ENCODE results near the gene RBFOX1.

RBFOX1 gene

DNA sequence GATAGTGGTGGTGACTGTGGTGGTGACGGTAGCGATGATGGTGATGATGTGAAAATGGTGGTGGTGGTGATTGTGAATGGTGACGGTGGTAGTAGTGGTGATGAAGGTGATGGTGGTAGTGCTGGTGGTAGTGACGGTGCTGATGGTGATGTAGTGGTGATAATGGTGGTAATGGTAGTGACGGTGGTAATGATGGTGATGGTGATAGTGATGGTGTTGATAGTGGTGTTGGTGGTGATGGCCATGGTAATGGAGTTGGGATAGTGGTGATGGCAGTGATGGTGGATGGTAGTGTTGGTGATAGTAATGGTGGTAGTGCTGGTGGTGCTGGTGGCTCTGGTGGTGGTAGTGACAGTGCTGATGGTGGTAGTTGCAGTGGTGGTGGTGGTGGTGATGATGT, 14.7 kb upstream of the RBFOX1 start:
- TF ChIP-seq, protein P1, sequence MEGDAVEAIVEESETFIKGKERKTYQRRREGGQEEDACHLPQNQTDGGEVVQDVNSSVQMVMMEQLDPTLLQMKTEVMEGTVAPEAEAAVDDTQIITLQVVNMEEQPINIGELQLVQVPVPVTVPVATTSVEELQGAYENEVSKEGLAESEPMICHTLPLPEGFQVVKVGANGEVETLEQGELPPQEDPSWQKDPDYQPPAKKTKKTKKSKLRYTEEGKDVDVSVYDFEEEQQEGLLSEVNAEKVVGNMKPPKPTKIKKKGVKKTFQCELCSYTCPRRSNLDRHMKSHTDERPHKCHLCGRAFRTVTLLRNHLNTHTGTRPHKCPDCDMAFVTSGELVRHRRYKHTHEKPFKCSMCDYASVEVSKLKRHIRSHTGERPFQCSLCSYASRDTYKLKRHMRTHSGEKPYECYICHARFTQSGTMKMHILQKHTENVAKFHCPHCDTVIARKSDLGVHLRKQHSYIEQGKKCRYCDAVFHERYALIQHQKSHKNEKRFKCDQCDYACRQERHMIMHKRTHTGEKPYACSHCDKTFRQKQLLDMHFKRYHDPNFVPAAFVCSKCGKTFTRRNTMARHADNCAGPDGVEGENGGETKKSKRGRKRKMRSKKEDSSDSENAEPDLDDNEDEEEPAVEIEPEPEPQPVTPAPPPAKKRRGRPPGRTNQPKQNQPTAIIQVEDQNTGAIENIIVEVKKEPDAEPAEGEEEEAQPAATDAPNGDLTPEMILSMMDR (IDR thresholded peaks at IDR 0.05; ENCODE audit: borderline replicate concordance, insufficient read depth, low read depth, low read length): no peak
- no peak overlapping the region for H3K4me3 ChIP-seq (ENCODE audit: low read depth, low read length)

DNA sequence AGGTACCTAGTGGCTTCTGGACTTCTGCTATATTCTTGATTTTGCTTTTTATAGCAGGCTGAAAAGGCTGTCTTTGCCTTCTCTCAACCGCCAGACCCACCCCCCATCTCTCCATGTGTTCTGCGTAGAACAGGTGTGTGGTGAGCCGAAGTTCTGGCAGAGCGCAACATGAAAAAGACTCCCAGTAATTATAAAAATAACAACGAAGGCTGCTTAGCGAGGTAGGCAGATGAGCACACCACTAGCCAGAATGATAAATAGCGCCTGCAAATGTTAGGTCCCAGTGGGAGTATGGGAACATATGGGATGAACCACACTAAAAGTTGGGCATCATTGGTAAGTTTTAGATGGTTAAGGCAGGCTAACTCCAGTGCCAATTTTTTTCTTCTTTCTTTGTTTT, 14.0 kb upstream of the RBFOX1 start:
- TF ChIP-seq, protein P1 (IDR thresholded peaks at IDR 0.05; ENCODE audit: borderline replicate concordance, insufficient read depth, low read depth, low read length): no peak
- H3K4me3 ChIP-seq (ENCODE audit: low read depth, low read length): no peak overlapping the region

- TF ChIP-seq, protein P1 (IDR thresholded peaks at IDR 0.05; ENCODE audit: borderline replicate concordance, insufficient read depth, low read depth, low read length): no peak
- no peak overlapping the region for H3K4me3 ChIP-seq (ENCODE audit: low read depth, low read length)
Measured at GRCh38 chr16:7319514-7319913, 13.1 kb upstream of the RBFOX1 start.

DNA sequence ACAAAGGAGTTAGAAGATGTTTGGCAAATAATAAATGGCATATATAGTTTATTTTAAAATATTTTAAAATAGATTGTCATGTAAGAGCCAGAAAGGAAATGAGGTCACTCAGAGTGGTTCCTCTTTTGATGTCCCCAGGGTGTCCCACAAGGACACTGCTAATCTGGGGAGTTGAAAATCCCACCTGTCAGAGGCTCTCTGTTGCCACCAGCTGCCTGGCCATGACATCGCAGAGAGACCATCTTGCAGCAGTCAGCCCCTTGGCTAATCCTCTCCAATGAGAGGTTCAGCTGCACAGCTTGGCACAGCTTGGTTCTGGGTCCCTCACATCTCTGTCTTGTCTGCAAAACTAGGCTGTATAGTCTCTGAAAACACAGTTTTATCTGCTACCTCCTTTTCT, 11.0 kb upstream of the RBFOX1 start:
- TF ChIP-seq, protein P1 (IDR thresholded peaks at IDR 0.05; ENCODE audit: borderline replicate concordance, insufficient read depth, low read depth, low read length): no peak

DNA sequence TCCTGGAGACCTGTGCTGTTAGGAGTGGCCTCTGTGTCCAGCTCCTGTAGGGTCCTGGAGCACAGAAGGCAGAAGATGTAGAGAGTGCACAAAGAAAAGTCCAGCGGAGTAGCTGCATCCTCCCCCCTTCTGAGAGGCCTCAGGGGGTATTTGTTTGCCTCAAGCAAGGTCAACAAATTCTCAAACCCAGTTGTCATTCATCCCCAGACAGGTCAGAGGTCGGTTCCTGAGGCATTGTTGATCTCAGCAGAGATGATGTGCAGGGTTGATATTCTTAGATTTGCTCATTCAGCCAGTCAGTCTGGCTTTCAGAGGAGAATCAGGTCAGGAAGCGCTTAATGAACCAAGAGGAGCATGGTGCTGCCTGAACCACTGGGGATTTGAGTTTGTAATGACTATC, 8.3 kb upstream of the RBFOX1 start:
- no peak overlapping the region for H3K4me3 ChIP-seq (ENCODE audit: low read depth, low read length)
- TF ChIP-seq, protein P1 (IDR thresholded peaks at IDR 0.05; ENCODE audit: borderline replicate concordance, insufficient read depth, low read depth, low read length): no peak

More for the DNA sequence above, 11.0 kb upstream of the RBFOX1 start:
- H3K4me3 ChIP-seq (ENCODE audit: low read depth, low read length): no peak overlapping the region

- no peak overlapping the region for H3K4me3 ChIP-seq (ENCODE audit: low read depth, low read length)
- TF ChIP-seq, protein P1 (IDR thresholded peaks at IDR 0.05; ENCODE audit: borderline replicate concordance, insufficient read depth, low read depth, low read length): no peak
Measured at GRCh38 chr16:7325834-7326233, 6.8 kb upstream of the RBFOX1 start.

DNA sequence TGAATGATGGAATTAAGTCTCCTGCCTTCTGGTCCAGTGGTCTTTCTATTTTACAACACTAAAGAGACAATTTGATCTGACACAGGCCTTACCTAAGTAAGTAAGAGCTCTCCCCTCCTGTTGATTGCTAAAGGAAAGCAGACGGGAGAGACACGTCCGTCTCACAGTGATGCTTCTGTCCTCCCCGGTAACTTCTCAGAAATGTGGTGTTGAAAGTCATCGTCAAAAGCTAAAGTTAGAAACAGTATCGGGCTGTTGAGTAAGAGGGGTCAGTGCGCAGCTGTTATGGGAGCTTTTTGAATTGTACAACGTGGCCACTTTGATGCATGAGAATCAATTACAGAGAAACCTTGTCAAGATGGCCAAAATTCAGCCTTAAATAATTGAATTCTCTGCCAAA, 1.9 kb upstream of the RBFOX1 start:
- H3K4me3 ChIP-seq (ENCODE audit: low read depth, low read length): no peak overlapping the region
- TF ChIP-seq, protein P1 (IDR thresholded peaks at IDR 0.05; ENCODE audit: borderline replicate concordance, insufficient read depth, low read depth, low read length): no peak
